ENCODE data around the gene ZP1. TPM values are rescaled to one million over a fixed set of nuclear protein-coding genes. Genes with fewer than 3 reads are reported as not detected.

ZP1 gene
- total RNA-seq, 1 donor from 2014 or later = 0.14 TPM

DNA sequence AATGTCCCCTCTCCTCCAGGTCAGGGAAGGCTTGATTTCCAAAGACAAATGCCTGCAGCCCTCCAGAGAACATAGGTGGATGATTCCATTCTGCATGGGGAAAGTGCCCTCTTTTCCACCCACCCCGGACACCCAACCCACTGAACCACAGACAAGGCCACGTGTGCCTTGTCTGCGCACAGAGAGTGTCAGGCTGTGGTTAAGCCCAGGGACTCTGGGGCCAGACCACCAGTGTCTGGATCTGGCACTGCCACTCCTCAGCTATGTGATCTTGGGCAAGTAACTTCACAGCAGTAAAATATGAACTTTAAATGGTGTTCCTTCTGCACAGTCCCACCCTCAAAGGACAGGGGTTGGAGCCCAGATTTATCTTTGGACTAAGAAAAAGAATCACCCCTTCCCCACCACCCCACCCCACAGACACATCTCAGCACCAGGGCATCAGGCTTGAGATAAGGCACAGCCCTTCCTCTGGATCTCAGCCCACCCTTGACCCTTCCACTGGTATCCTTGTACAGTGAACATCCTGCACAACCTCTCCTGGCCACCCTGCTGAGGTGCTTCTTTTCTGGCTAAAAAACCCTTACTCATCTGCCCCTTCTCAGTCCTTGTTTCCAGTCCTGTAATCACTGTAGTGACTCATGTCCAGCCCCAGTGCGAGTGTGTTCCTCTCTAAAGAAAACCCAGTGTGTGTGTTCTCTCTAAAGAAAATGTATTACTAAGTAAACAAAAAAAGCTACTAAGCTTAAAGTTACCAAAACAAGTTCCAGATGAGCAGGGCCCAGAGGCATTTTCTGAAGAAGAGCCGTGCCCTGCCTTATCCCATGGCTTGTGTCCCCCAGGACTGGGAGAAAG lies 9.7 kb upstream of the ZP1 start:
- no peak for DNase-seq (ENCODE audit: missing footprints)
- intact Hi-C loops (cut with DNase I) = no loop called here
- ATAC-seq = no peak

DNA sequence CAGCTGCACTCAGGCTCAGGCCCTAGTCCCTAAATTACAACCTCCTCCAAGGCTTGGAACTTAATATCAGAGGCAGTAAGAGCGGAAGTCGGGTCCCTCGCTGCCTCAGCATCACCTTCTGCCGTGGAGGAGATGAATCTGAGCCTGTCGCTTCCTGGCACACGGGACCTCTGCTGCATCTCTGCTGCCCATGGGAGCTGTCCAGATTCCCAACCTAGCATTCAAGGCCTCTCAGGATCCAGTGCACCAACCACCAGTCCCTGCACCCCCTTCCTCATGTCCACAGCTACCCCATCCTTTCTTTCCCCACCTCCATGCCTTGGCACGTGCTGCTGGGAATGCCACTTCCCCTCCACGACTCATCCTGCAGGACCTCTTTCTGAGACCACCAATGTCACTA lies 9.1 kb upstream of the ZP1 start:
- DNase-seq (ENCODE audit: missing footprints) = no peak
- ATAC-seq = no peak
- intact Hi-C loops (cut with DNase I) = no loop called here

DNA sequence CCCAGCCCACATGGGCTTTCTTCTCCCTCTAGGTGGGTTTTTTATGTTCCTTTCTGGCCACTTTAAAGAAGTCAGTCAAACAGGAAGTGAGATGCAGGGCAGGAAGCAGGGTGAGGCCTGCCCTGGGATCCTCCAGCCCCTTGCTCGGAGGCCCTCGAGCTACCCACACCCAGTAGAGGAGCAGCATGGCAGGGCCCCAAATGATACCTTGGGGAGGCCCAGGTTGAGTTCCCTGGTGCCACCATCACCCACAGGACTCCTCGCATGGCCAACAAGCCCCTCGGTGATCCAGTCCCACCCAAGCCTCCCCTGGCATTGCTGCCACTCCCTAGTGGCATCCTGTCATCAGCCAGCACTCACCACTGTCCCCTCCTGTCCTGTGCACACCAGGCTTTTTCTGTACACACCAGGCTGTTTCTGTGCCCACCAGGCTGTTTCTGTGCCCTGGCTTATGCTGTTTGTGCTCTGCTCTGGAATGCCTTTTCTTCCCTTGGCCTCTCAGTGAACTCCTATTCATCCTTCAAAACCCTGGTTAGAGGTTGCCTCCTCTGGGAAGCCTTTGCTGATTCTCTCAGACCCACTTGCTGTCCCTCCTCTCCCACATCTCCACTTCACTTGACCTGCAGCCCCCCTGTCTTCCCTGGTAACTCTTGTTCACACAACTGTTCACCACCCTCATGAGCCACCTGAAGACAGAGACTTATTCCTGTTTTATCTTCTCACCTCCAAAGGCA lies 8.4 kb upstream of the ZP1 start:
- DNase-seq (ENCODE audit: missing footprints) (no peak), ATAC-seq (no peak)
- intact Hi-C loops (cut with DNase I) = no loop called here

DNA sequence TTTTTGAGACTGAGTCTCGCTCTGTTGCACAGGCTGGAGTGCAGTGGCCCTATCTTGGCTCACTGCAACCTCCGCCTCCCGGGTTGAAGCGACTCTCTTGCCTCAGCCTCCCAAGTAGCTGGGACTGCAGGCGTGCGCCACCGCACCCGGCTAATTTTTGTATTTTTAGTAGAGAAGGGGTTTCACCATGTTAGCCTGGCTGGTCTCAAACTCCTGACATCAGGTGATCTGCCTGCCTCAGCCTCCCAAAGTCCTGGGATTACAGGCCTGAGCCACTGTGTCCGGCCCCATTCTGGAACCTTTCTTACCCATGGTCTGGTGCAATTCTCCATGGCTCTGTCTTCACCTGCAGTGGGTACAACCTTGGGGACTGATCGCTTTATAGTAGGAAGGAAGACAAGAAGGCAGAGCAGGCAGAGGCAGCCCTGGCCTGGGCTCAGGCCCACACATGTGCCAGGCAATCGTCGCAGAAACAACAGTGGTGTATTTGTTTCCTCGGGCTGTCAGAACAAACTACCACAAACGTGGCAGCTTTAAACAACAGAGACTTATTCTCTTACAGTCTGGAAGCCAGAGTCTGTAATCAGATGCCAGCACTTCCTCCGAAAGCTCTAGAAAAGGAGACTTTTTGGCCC lies 7.6 kb upstream of the ZP1 start:
- ATAC-seq (no peak), DNase-seq (ENCODE audit: missing footprints) (no peak)
- intact Hi-C loops (cut with DNase I) = no loop called here

DNA sequence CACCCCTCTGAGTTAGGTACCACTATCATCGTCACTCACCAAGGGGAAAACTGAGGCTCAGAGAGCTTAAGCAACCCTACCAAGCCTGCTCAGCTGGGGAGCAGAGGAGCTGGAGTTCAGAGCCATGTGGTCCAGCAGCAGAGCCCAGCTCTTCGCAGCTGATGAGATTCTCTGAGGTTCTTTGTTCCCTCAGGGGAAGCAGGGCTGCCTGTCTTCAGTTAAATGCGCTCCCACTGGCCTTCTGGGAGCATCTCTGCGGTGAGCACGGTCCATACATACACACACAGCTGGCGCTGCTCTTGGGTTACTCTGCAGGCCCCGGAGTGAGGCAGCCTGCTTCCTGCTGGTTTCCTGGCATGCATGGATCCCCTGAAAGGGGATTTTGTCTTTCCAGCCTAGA lies 6.4 kb upstream of the ZP1 start:
- ATAC-seq (no peak), DNase-seq (ENCODE audit: missing footprints) (no peak)
- intact Hi-C loops (cut with DNase I) = no loop called here

GRCh38 chr11:60862171-60862570 lies 5.2 kb upstream of the ZP1 start:
- ATAC-seq (no peak), DNase-seq (ENCODE audit: missing footprints) (no peak)
- intact Hi-C loops (cut with DNase I) = no loop called here

- ATAC-seq (no peak), DNase-seq (ENCODE audit: missing footprints) (no peak)
- intact Hi-C loops (cut with DNase I) = no loop called here
Observed at GRCh38 chr11:60863550-60864521, 3.5 kb upstream of the ZP1 start.

GRCh38 chr11:60864856-60865513 lies 2.4 kb upstream of the ZP1 start:
- ATAC-seq (no peak), DNase-seq (ENCODE audit: missing footprints) (no peak)
- intact Hi-C loops (cut with DNase I) = no loop called here

DNA sequence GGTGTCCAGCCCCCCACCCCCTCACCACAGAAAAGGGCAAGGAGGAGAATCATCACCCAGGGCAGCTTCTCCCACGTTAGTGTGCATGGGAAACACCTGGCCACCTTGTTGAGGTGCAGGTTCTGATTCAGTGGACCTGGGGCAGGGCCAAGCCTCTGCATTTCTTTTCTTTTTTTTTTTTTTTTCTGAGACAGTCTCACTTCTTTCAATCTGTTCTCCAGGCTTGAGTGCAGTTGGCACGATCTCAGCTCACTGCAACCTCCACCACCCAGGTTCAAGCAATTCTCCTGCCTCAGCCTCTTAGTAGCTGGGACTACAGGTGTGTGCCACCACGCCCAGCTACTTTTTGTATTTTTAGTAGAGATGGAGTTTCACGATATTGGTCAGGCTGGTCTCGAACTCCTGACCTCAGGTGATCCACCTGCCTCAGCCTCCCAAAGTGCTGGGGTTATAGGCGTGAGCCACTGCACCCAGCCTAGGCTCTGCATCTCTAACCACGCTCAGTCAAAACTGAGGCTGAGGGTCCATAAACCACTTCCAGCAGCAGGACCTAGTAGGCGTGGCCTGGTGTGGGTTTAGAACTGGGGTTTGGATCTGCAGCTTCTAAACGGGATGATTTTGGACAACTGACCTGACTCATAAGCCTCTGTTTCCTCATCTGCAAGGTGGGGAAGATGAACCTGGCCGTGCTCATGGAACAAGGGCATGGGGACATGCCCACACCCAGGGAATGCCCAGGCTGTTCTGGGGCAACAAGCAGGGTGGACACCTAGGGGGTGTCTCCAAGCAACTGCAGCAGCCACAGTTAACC lies 734 bp downstream of the ZP1 start:
- DNase-seq (ENCODE audit: missing footprints) (no peak), ATAC-seq (no peak)
- intact Hi-C loops (cut with DNase I) = no loop called here

DNA sequence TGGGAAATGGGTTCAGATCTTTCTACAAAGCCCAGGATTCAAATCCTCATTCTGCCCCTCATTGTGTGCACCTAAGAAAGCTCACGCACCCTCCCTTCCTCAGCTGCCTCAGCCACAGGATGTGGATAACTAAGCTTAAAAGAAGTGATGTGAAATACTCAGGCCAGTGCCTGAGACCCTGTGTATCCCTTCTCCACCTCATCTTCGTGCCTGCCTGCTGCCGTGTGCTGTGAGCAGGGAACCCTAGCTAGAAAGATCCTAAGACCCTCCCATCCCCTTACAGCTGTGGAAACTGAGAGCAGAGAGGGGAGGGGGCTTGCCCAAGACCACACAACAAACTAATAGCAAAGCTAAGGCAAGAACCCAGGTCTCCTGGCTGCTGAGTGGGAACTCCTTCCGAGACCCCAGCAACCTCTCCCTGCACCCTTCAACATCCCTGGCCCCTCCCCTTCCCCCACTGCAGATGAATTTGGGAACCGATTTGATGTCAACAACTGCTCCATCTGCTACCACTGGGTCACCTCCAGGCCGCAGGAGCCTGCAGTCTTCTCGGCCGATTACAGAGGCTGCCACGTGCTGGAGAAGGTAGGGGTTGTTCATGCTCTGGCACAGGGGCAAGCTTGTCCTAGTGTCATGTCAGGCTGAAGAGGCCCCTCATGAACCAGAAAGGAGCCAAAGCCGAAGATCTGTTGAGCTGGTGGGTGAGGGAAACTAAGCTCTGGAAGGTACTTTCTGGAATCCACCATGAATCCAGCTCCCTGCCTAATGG lies 1.5 kb downstream of the ZP1 start:
- DNase-seq (ENCODE audit: missing footprints) (no peak), ATAC-seq (no peak)
- intact Hi-C loops (cut with DNase I) = no loop called here

- DNase-seq (ENCODE audit: missing footprints) (no peak), ATAC-seq (no peak)
- intact Hi-C loops (cut with DNase I) = no loop called here
Observed at GRCh38 chr11:60869451-60869825, 2.1 kb downstream of the ZP1 start.

DNA sequence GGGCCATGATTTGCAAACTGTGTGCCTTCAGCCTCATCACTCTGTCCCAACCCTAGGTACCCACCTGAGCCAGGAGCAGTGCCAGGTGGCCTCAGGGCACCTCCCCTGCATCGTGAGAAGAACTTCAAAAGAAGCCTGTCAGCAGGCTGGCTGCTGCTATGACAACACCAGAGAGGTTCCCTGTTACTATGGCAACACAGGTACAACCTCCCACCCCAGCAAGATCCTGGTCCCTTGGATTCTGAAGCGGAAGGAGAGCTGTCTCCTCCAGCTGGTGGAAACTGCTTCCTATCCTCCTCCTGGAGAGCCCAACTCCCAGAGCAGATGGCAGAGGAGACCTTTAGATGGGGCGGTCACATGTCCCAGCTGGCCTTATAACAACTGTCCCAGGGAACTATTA lies 2.9 kb downstream of the ZP1 start:
- intact Hi-C loops (cut with DNase I) = no loop called here
- ATAC-seq (no peak), DNase-seq (ENCODE audit: missing footprints) (no peak)

DNA sequence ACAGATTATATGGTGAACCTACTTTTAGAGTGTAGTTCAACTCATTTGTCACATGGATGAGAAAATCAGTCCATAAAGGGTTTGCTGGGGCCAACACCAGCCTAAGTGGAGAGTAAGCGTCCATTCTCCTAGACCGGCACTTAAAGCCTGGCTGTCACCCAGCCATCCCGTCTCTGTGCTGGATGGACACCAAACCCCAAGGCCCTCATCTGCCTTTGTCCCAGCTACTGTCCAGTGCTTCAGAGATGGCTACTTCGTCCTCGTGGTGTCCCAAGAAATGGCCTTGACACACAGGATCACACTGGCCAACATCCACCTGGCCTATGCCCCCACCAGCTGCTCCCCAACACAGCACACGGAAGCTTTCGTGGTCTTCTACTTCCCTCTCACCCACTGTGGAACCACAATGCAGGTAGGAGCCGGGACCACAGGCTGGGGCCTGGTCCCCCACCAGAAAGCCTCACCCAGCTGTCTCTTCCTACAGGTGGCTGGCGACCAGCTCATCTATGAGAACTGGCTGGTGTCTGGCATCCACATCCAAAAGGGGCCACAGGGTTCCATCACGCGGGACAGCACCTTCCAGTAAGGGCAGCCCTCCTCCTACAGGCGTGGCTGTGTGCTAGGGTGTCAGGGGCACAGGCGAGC lies 3.5 kb downstream of the ZP1 start:
- no peak for DNase-seq (ENCODE audit: missing footprints)
- ATAC-seq = no peak
- intact Hi-C loops (cut with DNase I) = no loop called here

DNA sequence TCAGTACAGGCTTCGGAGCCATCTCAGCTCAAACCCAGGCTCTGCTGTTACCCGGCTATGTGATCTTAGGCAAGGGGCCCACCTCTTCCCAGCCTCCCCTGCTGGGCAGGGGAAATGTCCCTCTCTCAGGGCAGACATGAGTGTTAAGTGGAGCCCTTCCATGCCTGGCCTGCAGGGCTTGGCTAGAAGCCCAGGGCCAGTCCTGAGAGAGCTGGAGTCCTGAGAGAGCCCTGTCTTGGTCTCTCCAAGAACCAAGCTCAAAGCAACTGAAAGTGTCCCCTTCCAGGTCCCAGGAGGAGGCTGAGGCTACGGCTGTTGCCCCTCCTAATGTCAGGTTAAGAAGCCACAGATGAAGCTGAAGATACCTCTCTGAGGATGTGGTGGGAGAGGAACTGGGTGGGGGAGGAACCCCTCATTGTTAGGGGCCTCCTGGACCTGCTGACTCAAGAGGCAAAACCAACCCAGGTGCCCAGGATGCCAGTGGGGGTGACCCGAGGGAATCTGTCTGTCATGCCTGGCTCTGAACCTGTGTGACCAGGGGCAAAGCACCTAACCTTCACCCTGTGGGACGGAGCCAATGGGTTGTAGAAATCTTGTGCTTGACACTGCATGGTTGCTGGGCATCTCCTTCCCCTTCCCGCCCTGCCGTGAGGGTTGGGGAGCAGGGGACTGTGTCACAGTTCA lies 4.2 kb downstream of the ZP1 start:
- intact Hi-C loops (cut with DNase I) = no loop called here
- peak; percentile 80 for ATAC-seq
- no peak for DNase-seq (ENCODE audit: missing footprints)

DNA sequence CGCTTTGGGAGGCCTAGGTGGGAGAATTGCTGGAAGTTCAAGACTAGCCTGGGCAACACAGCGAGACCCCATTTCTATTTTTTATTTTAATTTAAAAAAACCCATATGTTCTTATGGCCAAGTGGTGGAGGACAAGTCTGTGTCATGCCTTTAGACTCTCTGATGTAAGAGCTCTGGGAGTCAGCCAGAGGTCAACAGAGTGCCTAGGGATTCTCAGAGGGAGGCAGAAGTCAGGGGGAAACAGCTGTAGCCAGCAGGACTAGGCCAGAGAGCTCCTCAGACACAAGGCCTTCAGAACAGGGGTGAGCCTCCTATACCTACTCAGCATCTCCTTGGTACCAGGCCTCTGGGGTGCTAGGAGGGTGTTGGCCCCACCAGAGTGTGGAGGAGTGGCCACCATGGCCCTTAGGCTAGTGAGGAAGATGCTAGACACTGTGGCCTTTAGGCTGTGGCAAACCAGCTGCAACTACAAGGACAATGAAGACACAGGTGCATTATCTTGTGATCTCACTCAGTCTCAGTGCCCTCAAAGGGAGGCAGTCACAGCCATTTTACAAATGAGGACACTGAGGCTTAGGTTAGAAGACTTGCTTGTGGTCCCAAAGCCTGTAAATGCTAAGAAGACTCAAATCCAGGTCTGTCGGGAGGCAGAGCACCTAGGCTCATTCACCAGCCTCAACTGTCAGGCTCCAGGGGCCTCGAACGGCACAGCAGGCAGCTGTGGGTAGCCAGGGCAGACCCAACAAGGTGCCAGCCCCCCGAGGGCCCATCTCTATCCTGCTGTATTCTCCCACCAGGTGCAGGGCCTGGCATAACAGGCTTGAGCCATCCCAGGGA lies 5.0 kb downstream of the ZP1 start:
- no peak for DNase-seq (ENCODE audit: missing footprints)
- ATAC-seq = peak; percentile 87
- intact Hi-C loops (cut with DNase I) = no loop called here
